ENCODE results near the gene EFEMP2. TPM values are rescaled to one million over a fixed set of nuclear protein-coding genes. Genes with fewer than 3 reads are reported as not detected.
A peak's percentile ranks its signal among the peaks of the same experiment; 100 is the strongest.

The EFEMP2 gene
- total and polyA plus RNA-seq, 4 donors, result 34.2 to 67.0 (median 53.8) TPM

DNA sequence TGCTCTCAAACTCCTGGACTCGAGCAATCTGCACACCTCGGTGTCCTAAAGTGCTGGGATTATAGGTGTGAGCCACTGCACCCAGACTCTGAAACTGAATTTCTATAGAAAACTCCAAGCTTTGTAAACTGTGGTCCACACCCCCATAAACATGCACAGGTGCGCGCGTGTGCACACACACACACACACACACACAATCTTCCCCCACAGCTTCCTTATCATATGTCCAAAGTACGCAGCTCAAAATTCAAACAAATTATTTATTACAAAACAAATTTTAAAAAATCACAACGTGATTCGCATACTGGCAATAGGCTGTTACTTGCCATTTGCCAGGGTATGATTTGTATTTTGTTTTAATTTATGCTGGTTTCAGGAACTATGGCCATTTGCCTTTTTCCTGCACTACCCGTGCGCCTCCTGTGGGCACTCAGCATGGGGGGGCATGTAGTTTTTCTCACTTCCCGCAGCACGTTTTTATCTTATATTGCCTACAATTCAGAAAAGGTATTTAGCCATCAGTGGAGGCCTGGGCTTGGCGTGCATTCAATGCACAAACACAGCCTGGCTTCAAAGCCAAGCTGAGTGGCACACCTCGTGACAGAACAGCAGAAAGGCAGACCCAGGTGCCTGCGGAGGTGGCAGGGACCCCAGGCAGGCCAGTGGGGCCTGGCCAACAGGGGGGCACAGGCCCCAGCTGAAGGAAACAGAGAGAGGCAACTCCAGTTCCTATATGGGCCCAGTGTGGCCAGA lies 49.6 kb downstream of the EFEMP2 start:
- 66 to 82% methylated on average over 15 of the region's 15 CpGs for WGBS, 2 donors

GRCh38 chr11:65821107-65821506 lies 51.5 kb downstream of the EFEMP2 start:
- no peak for DNase-seq
- TF ChIP-seq CTCF (IDR thresholded peaks at IDR 0.05; ENCODE audit: control extremely low read depth, extremely low read depth), result no peak
- ATAC-seq (ENCODE audit: insufficient read depth, low FRiP score), result no peak
- Histone ChIP-seq H3K27me3 (ENCODE audit: control insufficient read depth in 3 of 3, insufficient read depth in 3 of 3, low read length in 2 of 3) (no peaks in the 10 kb centered on the region), H3K9ac (ENCODE audit: insufficient read depth in 1 of 2, low read length in 2 of 2) (no peak overlapping the region), H3K36me3 (ENCODE audit: control insufficient read depth in 4 of 4, insufficient read depth in 4 of 4, low read length in 4 of 4) (no peaks in the 10 kb centered on the region), H3K27ac (ENCODE audit: low read depth in 1 of 2, low read length in 1 of 2) (no peak overlapping the region), H3K4me1 (ENCODE audit: control insufficient read depth in 5 of 5, insufficient read depth in 5 of 5, low read length in 5 of 5) (peaks cover 0 to 8% (median 0%) of the 10 kb centered on the region in 5 donors), H3K4me3 (no peak overlapping the region), H3K9me3 (ENCODE audit: control insufficient read depth in 4 of 4, insufficient read depth in 3 of 4, low read length in 3 of 4) (no peaks in the 10 kb centered on the region)
- WGBS, 2 donors, result 42 to 59% methylated on average over 8 of the region's 8 CpGs

More for the DNA sequence above, 49.6 kb downstream of the EFEMP2 start:
- H3K9ac ChIP-seq (ENCODE audit: insufficient read depth in 1 of 2, low read length in 2 of 2), result no peak overlapping the region
- TF ChIP-seq CTCF (IDR thresholded peaks at IDR 0.05; ENCODE audit: control extremely low read depth, extremely low read depth), result no peak
- H3K4me3 ChIP-seq, result no peak overlapping the region
- H3K27me3 ChIP-seq (ENCODE audit: control insufficient read depth in 3 of 3, insufficient read depth in 3 of 3, low read length in 2 of 3), result no peaks in the 10 kb centered on the region
- no peaks in the 10 kb centered on the region for H3K36me3 ChIP-seq (ENCODE audit: control insufficient read depth in 4 of 4, insufficient read depth in 4 of 4, low read length in 4 of 4)
- peaks cover 0 to 3% (median 0%) of the 10 kb centered on the region in 5 donors for H3K4me1 ChIP-seq (ENCODE audit: control insufficient read depth in 5 of 5, insufficient read depth in 5 of 5, low read length in 5 of 5)
- no peak overlapping the region for H3K27ac ChIP-seq (ENCODE audit: low read depth in 1 of 2, low read length in 1 of 2)
- H3K9me3 ChIP-seq (ENCODE audit: control insufficient read depth in 4 of 4, insufficient read depth in 3 of 4, low read length in 3 of 4), result no peaks in the 10 kb centered on the region
- ATAC-seq (ENCODE audit: insufficient read depth, low FRiP score) (no peak), DNase-seq (peak in 1 of 3 donors; percentile 43)

- Histone ChIP-seq H3K9me3 (ENCODE audit: control insufficient read depth in 4 of 4, insufficient read depth in 3 of 4, low read length in 3 of 4) (no peaks in the 10 kb centered on the region), H3K4me3 (peak overlapping the region; percentile 66), H3K27me3 (ENCODE audit: control insufficient read depth in 3 of 3, insufficient read depth in 3 of 3, low read length in 2 of 3) (no peaks in the 10 kb centered on the region), H3K4me1 (ENCODE audit: control insufficient read depth in 5 of 5, insufficient read depth in 5 of 5, low read length in 5 of 5) (peaks cover 0 to 8% (median 2%) of the 10 kb centered on the region in 5 donors), H3K27ac (ENCODE audit: low read depth in 1 of 2, low read length in 1 of 2) (peak overlapping the region; percentile 67 to 89), H3K36me3 (ENCODE audit: control insufficient read depth in 4 of 4, insufficient read depth in 4 of 4, low read length in 4 of 4) (peaks cover 0 to 2% (median 0%) of the 10 kb centered on the region in 4 donors), H3K9ac (ENCODE audit: insufficient read depth in 1 of 2, low read length in 2 of 2) (peak overlapping the region; percentile 37 to 53)
- DNase-seq (peak; percentile 88 to 93 (median 91)), ATAC-seq (ENCODE audit: insufficient read depth, low FRiP score) (peak; percentile 99)
- WGBS, 2 donors, result 6 to 8% methylated on average over 61 to 74 of the region's 74 CpGs
- TF ChIP-seq CTCF (IDR thresholded peaks at IDR 0.05; ENCODE audit: control extremely low read depth, extremely low read depth), result peak; percentile 99
These were observed 54.5 kb downstream of the EFEMP2 start for GRCh38 chr11:65817835-65818680.
